GM19023 (cell line): ENCODE results near the gene SLC35F6.
"Not testable (repeated sequence)": the region's sequence is repeated elsewhere in the genome, so short reads cannot be mapped to it uniquely, and the experiment has no call there.

Source experiments
- ATAC-seq: cut with Tn5 transposase; IDR thresholded peaks from one replicate; pipeline ENCODE4 v1.9.1; 2021; ENCODE audit warnings: mild to moderate bottlenecking, moderate library complexity; ENCODE audit not compliant: unreplicated experiment

The SLC35F6 gene

GRCh38 chr2:26780203-26780760, 16.2 kb downstream of the SLC35F6 start:
- ATAC-seq: no peak

- no peak for ATAC-seq
Observed at GRCh38 chr2:26782876-26783704, 19.0 kb downstream of the SLC35F6 start.

GRCh38 chr2:26784570-26785234, 20.6 kb downstream of the SLC35F6 start:
- ATAC-seq: no peak

GRCh38 chr2:26785431-26786206, 21.5 kb downstream of the SLC35F6 start, which contains the start of gene CENPA:
CENPA (plus strand) TSS chr2:26786056; CDS start chr2:26786197, 141 bp downstream.
- ATAC-seq: peak; percentile 99

GRCh38 chr2:26786207-26787028, 22.3 kb downstream of the SLC35F6 start:
- ATAC-seq: peak; percentile 9

GRCh38 chr2:26792720-26793119, 28.6 kb downstream of the SLC35F6 start:
- ATAC-seq: no peak

- ATAC-seq: no peak
Observed at GRCh38 chr2:26793518-26793917, 29.4 kb downstream of the SLC35F6 start.

GRCh38 chr2:26795135-26795534, 31.1 kb downstream of the SLC35F6 start:
- ATAC-seq: not testable (repeated sequence)

- no peak for ATAC-seq
Observed at GRCh38 chr2:26801328-26801727, 37.2 kb downstream of the SLC35F6 start.

GRCh38 chr2:26801796-26802195, 37.7 kb downstream of the SLC35F6 start:
- no peak for ATAC-seq

GRCh38 chr2:26805241-26805676, 41.2 kb downstream of the SLC35F6 start:
- ATAC-seq: no peak

- no peak for ATAC-seq
Observed at GRCh38 chr2:26807788-26808460, 43.8 kb downstream of the SLC35F6 start.

- no peak for ATAC-seq
Observed at GRCh38 chr2:26809211-26809610, 45.1 kb downstream of the SLC35F6 start.

- no peak for ATAC-seq
Observed at GRCh38 chr2:26809876-26810577, 45.9 kb downstream of the SLC35F6 start.

- ATAC-seq: no peak
Observed at GRCh38 chr2:26811261-26811660, 47.2 kb downstream of the SLC35F6 start.

GRCh38 chr2:26811791-26812694, 48.0 kb downstream of the SLC35F6 start:
- no peak for ATAC-seq

- ATAC-seq: no peak
Observed at GRCh38 chr2:26812731-26813130, 48.6 kb downstream of the SLC35F6 start.
